GM12865 (cell line): ENCODE measurements around the gene PPOX.

Source experiments
- DNase-seq: peaks from one replicate; pipeline ENCODE4 v3.0.0; 2010; ENCODE audit warnings: low read depth
- H3K4me3 ChIP-seq: 2 replicates; pipeline ENCODE4 v1.5.1; 2011; ENCODE audit warnings: mild to moderate bottlenecking, low read depth, low read length, control low read depth
- TF ChIP-seq, protein P1 (sequence below): IDR thresholded peaks from 2 replicates; pipeline ENCODE4 v1.5.1; 2011; ENCODE audit warnings: low read length, control low read depth, low read depth, inconsistent platforms; ENCODE audit not compliant: insufficient read depth; ENCODE audit errors: missing control alignments

Gene PPOX

DNA sequence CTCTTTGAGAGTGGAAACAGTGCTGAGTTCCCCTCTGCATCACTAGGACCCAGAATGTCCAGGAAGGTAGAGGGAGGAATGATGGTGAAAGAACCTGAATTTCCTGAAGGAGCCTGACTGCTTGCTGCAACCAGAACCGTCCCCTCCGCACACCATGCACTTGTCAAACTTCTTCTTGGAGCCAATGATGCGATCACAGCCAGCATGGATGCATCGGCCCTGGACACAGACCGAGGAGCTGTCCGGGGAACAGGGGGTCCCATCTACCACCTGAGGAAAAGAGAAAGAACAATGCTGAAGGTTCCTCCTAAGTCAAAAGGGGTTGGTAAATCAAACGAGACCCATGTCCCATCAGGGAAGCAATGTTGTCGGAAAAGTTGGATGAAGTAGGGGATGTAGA is 25.7 kb downstream of the PPOX start:
- TF ChIP-seq, protein P1, sequence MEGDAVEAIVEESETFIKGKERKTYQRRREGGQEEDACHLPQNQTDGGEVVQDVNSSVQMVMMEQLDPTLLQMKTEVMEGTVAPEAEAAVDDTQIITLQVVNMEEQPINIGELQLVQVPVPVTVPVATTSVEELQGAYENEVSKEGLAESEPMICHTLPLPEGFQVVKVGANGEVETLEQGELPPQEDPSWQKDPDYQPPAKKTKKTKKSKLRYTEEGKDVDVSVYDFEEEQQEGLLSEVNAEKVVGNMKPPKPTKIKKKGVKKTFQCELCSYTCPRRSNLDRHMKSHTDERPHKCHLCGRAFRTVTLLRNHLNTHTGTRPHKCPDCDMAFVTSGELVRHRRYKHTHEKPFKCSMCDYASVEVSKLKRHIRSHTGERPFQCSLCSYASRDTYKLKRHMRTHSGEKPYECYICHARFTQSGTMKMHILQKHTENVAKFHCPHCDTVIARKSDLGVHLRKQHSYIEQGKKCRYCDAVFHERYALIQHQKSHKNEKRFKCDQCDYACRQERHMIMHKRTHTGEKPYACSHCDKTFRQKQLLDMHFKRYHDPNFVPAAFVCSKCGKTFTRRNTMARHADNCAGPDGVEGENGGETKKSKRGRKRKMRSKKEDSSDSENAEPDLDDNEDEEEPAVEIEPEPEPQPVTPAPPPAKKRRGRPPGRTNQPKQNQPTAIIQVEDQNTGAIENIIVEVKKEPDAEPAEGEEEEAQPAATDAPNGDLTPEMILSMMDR, result no peak
- H3K4me3 ChIP-seq, result no peak overlapping the region
- no peak for DNase-seq

DNA sequence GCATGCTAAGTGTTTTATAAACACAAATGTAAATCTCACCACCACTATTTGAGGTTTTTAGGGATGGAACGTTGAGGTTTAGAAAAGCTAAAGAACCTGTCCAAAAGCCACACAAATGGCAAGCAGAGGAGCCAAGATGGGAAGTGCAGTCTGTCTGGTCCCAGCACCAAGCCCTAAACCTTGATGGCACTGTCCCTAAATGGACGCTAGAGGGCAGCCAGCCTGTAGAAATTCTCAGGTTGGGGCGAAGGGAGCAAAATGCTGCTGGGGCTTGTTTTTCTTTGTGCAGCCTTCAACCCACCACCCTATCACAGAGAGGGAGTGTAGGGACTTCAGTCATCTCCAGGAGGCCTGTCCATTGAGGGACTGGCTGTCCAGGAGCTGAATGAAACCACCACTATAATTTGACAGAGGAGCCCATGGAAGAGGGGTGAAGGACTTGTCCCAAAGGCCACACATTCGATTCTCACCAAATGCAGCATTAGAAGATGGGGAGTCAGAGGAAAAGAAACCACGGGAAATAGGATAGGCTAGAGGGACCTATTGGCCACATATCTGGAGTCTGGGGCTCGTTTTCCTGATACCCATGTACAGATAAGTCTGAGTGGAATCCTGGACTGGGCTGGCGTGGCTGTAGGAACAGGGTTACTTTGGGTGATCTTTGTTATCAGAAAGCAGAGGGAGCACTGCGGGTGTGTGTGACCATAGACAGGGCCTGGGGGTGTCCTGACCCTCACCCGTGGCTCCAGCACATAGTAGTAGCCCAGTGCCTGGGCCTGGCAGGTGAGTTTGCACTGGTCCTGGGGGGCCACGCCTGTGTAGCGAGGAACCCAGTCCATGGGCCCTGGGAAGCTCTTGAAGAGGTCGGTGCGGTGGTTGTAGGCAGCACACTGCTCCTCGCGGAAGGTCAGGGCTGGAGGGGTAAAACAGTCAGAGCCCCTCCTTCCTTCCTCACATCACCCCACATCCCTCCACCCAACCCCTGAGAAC is 26.5 kb downstream of the PPOX start:
- DNase-seq, result peak; percentile 86
- no peak overlapping the region for H3K4me3 ChIP-seq
- TF ChIP-seq, protein P1, result peak; percentile 96

- DNase-seq, result no peak
- no peak overlapping the region for H3K4me3 ChIP-seq
- TF ChIP-seq, protein P1, result no peak
Observed at GRCh38 chr1:161193561-161194235, 27.5 kb downstream of the PPOX start.

GRCh38 chr1:161195171-161195570 is 28.9 kb downstream of the PPOX start:
- DNase-seq, result peak; percentile 68
- no peak overlapping the region for H3K4me3 ChIP-seq
- TF ChIP-seq, protein P1, result no peak

- no peak for DNase-seq
- no peak overlapping the region for H3K4me3 ChIP-seq
- TF ChIP-seq, protein P1, result no peak
Observed at GRCh38 chr1:161196111-161196510, 29.9 kb downstream of the PPOX start.

DNA sequence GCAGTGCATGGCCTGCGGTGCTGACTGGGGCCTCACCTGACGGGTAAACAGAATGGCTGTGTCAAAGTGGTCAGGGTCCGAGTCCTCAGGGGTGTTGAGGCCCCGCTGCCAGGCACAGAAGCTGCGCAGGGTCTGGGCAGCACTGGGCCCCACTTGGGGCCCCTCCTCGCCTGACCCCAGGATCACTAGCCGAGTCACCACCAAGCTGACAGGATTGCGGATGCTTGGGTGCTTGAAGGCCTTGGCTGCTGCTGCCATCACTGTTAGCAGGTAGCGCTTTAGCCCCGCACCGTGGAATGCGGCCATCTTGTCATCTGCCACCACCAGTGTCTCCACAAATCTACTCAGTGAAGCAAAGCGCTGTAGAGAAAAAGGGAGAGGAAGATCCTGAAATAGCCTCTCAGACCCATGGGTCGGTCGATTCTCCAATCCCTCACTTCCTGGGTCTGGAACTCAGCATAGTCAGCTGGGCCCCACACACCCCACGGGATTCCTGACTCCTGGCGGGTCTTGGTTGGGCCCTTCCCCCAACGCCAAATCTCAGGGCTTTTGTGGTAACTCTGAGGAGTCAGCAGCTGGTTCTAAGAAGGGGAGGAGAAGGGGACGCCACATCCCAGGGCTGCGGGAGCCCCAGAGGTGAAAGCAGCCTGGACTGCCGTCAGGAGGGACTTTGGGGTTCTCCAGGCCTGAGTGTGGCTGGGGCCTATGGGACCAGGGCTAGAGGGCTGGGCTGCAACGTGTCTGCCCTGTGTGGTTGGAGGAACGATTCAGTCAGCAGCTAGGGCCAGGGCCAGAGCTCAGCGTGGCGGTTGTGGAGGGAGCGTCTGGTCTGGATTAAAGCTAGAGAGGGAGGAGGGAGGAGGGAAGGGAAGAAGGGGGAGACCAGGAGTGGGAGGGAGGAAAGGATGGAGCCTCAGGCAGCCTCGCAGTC is 30.6 kb downstream of the PPOX start:
- DNase-seq, result no peak
- TF ChIP-seq, protein P1, result no peak

More for the DNA sequence above, 30.6 kb downstream of the PPOX start:
- no peak overlapping the region for H3K4me3 ChIP-seq
